GM18951 (cell line): Measurements from ENCODE around the gene ANP32E.
A peak's percentile ranks its signal among the peaks of the same experiment; 100 is the strongest.
"Not testable (repeated sequence)": the region's sequence is repeated elsewhere in the genome, so short reads cannot be mapped to it uniquely, and the experiment has no call there.

Experiments used
- POLR2A ChIP-seq: IDR thresholded peaks from 4 replicates; pipeline ENCODE4 v1.6.1; 2011; ENCODE audit warnings: mild to moderate bottlenecking; ENCODE audit not compliant: insufficient read length, insufficient read depth; ENCODE audit errors: extremely low read depth
- in situ Hi-C: fragments of 300-500 bp; cut with MboI; formaldehyde crosslinking; loops from one replicate; pipeline ENCODE4 v1.12.0; 2022; ENCODE audit warnings: low sequenced_read_pairs, mixed read lengths, inconsistent platforms; ENCODE audit not compliant: unreplicated experiment

ANP32E gene

GRCh38 chr1:150213170-150214098 is 22.5 kb downstream of the ANP32E start:
- in situ Hi-C loops: no loop called here
- TF ChIP-seq POLR2A: peak; percentile 57

GRCh38 chr1:150212070-150212469 is 23.8 kb downstream of the ANP32E start:
- no peak for TF ChIP-seq POLR2A
- in situ Hi-C loops: no loop called here

- TF ChIP-seq POLR2A: no peak
- in situ Hi-C loops: no loop called here
Measured at GRCh38 chr1:150210706-150211105, 25.2 kb downstream of the ANP32E start.

GRCh38 chr1:150210091-150210490 is 25.8 kb downstream of the ANP32E start:
- in situ Hi-C loops: no loop called here
- no peak for TF ChIP-seq POLR2A

- in situ Hi-C loops: not testable (repeated sequence)
Measured at GRCh38 chr1:150208460-150208859, 27.5 kb downstream of the ANP32E start.

- TF ChIP-seq POLR2A: no peak
Measured at GRCh38 chr1:150207281-150207971, 28.5 kb downstream of the ANP32E start.

GRCh38 chr1:150196417-150196816 is 39.5 kb downstream of the ANP32E start:
- in situ Hi-C loops: no loop called here
- TF ChIP-seq POLR2A: no peak

More at GRCh38 chr1:150207281-150207971, 28.5 kb downstream of the ANP32E start:
- in situ Hi-C loops: no loop called here

GRCh38 chr1:150194381-150195031 is 41.4 kb downstream of the ANP32E start:
- in situ Hi-C loops: no loop called here
- no peak for TF ChIP-seq POLR2A

GRCh38 chr1:150192012-150192411 is 43.9 kb downstream of the ANP32E start:
- in situ Hi-C loops: no loop called here
- TF ChIP-seq POLR2A: no peak

- in situ Hi-C loops: no loop called here
Measured at GRCh38 chr1:150187560-150187931, 48.4 kb downstream of the ANP32E start.

GRCh38 chr1:150186789-150187559 is 48.9 kb downstream of the ANP32E start:
- in situ Hi-C loops: no loop called here
- TF ChIP-seq POLR2A: no peak

More at GRCh38 chr1:150187560-150187931, 48.4 kb downstream of the ANP32E start:
- no peak for TF ChIP-seq POLR2A

- in situ Hi-C loops: not testable (repeated sequence)
Measured at GRCh38 chr1:150186438-150186788, 49.5 kb downstream of the ANP32E start.

- no peak for TF ChIP-seq POLR2A
- in situ Hi-C loops: no loop called here
Measured at GRCh38 chr1:150185481-150185880, 50.4 kb downstream of the ANP32E start.
